ENCODE data around the gene AMBP. TPM values are rescaled to one million over a fixed set of nuclear protein-coding genes. Genes with fewer than 3 reads are reported as not detected.

Gene AMBP
- total and polyA plus RNA-seq, 12 donors = 0.01 TPM; not detected in 11

- peaks cover 0 to 14% (median 8%) of the 10 kb centered on the region in 9 donors for H3K4me1 ChIP-seq
- peaks cover 0 to 4% (median 0%) of the 10 kb centered on the region in 11 donors for H3K9me3 ChIP-seq
- DNase-seq (no peak), ATAC-seq (peak in 1 of 8 donors; percentile 20)
- H3K27me3 ChIP-seq = peaks cover 0 to 16% (median 5%) of the 10 kb centered on the region in 7 donors
- TF ChIP-seq, protein P1, sequence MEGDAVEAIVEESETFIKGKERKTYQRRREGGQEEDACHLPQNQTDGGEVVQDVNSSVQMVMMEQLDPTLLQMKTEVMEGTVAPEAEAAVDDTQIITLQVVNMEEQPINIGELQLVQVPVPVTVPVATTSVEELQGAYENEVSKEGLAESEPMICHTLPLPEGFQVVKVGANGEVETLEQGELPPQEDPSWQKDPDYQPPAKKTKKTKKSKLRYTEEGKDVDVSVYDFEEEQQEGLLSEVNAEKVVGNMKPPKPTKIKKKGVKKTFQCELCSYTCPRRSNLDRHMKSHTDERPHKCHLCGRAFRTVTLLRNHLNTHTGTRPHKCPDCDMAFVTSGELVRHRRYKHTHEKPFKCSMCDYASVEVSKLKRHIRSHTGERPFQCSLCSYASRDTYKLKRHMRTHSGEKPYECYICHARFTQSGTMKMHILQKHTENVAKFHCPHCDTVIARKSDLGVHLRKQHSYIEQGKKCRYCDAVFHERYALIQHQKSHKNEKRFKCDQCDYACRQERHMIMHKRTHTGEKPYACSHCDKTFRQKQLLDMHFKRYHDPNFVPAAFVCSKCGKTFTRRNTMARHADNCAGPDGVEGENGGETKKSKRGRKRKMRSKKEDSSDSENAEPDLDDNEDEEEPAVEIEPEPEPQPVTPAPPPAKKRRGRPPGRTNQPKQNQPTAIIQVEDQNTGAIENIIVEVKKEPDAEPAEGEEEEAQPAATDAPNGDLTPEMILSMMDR (IDR thresholded peaks at IDR 0.05) = no peak
- H3K36me3 ChIP-seq = no peaks in the 10 kb centered on the region
- no peak overlapping the region for H3K27ac ChIP-seq
- intact Hi-C loops (cut with DNase I) = no loop called here
- H3K4me3 ChIP-seq = no peak overlapping the region
- WGBS, 2 donors = 88 to 91% methylated on average over 9 of the region's 9 CpGs
Measured at GRCh38 chr9:114122136-114123027, 44.3 kb upstream of the AMBP start.

GRCh38 chr9:114121227-114122135 is 43.4 kb upstream of the AMBP start:
- intact Hi-C loops (cut with DNase I) = no loop called here
- no peak overlapping the region for H3K27ac ChIP-seq
- H3K9me3 ChIP-seq = no peaks in the 10 kb centered on the region
- ATAC-seq (peak in 1 of 8 donors; percentile 22), DNase-seq (no peak)
- no peak overlapping the region for H3K4me3 ChIP-seq
- H3K36me3 ChIP-seq = no peaks in the 10 kb centered on the region
- WGBS, 2 donors = 75 to 78% methylated on average over 16 of the region's 16 CpGs
- TF ChIP-seq, protein P1 (IDR thresholded peaks at IDR 0.05) = no peak
- peaks cover 0 to 14% (median 9%) of the 10 kb centered on the region in 9 donors for H3K4me1 ChIP-seq
- peaks cover 0 to 18% (median 5%) of the 10 kb centered on the region in 7 donors for H3K27me3 ChIP-seq

DNA sequence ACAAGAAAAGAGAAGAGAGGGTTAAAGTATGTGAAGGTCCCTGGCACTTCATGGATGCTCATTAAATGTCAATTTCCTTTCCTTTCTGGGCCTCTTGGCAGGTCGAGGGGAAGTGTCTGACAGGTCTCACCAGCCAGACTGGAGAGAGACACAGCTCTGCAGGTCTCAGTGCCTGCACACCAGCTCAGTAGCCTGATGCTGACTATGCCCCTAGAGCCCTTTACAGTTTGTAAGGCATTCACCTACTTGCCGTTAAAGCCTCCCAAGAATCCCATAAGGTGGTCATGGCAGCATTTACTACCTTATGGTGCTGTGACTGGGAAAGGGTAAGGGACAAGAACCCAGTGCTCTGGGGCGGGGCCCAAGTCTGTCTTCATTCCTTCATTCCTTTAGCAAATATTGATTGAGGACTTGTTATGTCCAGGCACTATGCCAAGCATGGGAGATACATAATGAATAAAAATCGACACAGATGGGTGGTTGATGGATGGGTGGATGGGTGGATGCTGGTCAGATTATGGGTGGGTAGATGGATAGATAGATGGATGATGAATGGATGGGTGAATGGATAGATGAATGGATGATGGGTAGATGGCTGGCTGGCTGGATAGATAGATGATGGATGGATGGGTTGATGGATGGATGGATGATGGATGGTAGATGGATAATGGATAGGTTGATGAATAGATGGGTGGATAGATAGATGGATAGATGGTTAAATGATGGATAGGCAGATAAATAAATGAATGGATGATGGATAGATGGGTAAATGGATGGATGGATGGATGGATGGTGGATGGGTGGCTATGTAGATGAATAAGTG is 42.3 kb upstream of the AMBP start:
- intact Hi-C loops (cut with DNase I) = no loop called here
- 63 to 76% methylated on average over 4 of the region's 4 CpGs for WGBS, 2 donors
- no peak overlapping the region for H3K4me3 ChIP-seq
- ATAC-seq (no peak), DNase-seq (no peak)
- TF ChIP-seq, protein P1 (IDR thresholded peaks at IDR 0.05) = no peak
- no peaks in the 10 kb centered on the region for H3K36me3 ChIP-seq
- H3K27ac ChIP-seq = no peak overlapping the region
- H3K9me3 ChIP-seq = no peaks in the 10 kb centered on the region
- peaks cover 0 to 21% (median 12%) of the 10 kb centered on the region in 9 donors for H3K4me1 ChIP-seq
- peaks cover 0 to 18% (median 6%) of the 10 kb centered on the region in 7 donors for H3K27me3 ChIP-seq
